ENCODE results near the gene DRC3.
"Not testable (repeated sequence)": the region's sequence is repeated elsewhere in the genome, so short reads cannot be mapped to it uniquely, and the experiment has no call there.

Gene DRC3

DNA sequence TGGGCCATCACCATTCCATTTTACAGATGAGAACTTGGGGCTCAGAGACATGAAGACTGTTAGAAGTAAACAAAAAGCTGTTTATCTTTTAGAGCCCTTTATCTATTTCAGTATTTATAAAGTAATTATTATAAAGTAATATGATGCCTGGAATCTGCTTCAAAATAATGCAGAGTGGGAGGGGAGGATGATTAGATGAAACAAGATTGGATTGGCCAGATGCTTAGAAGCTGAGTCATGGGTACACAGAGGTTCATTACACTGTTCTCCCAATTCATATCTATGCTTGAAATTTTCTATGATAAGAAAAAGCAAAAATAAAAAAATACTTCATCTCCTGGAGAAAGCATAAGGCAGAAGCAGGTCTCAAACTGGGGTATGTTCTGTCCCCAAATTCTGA lies 29.8 kb upstream of the DRC3 start:
- no peak for DNase-seq

DNA sequence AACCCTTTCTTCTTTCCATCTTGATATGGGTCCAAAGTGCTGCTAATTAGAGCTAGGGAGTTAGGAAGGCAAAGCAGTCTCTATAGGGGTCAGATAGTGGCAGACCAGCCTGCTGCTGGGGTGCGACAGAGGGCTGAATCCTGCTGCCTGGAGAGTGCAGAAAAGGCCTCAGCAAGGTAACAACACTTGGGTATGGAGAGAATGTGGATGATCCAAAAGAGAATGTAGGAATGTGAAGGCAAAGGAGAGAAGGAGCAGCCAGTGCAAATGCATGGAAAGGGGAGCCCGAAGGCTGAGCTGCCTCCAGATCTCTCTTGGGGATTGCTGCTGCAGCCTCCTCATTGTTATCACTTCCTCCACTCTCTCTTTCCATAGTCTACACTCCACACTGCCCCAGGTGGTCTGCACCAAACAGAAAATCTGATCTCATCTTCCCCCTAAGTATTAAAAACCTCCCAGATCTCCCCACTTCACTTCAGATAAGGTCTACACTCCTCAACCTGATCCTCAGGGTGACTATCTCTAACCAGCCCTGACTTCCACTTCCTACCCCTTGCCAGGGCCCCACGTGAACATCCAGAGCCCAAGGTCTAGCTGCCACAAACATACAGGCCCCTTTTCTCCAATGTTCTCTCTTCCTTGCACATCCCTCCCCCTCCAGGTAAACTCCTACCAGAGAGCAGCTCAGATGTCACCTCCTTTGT lies 29.2 kb upstream of the DRC3 start:
- no peak for DNase-seq

DNA sequence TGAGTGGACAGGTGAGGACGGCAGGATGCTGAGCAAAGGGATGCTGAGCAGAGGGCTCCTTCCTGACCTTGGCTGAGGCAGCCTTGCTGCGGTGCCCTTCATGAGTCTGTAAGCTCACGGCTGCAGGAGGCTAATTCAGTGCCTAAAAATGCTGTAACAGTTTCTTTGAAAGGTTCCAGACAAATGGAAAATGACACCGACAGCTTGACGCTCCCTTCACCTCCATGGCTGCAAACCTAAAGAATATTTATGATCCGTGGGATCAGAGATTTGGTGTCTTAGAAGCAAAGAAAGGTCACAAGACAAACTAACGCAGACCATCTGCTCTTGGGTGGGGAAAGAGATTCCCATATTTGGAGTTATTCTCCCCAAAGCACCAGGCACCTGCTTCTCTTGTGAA lies 28.4 kb upstream of the DRC3 start:
- DNase-seq, result no peak

DNA sequence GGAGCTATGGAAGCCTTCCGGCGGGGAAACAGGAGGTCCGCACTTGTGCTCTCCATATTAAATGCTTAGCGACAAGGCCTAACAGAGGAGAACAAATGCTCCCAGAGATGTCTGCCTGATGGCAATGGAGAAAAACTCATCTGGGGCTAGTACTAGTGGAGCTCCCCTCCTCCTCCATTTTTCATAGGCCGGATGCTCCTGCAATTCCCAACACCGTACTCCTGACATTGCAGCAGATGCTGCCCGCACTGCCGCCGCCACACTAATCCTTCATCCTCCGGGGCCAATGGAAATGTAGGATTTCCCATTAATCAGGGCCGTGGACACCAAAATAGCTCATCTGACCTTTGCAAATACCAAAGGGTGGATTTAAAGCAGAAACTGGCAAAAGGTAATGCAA lies 27.9 kb upstream of the DRC3 start:
- DNase-seq, result no peak

DNA sequence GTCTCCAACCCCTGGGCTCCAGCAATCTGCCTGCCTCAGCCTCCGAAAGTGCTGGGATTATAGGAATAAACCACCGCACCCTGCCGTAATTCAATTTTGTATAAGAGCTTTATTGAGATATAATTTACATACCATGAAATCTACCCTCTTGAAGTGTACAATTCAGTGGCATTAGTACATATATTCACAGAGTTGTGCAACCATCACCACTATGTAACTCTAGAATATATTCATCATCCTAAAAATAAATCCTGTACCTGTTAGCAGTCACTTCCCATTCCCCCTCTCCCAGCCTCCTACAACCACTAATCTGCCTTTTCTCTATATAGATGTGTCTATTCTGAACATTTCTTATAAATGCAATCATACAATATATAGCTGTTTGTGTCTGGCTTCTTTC lies 26.6 kb upstream of the DRC3 start:
- DNase-seq, result no peak

DNA sequence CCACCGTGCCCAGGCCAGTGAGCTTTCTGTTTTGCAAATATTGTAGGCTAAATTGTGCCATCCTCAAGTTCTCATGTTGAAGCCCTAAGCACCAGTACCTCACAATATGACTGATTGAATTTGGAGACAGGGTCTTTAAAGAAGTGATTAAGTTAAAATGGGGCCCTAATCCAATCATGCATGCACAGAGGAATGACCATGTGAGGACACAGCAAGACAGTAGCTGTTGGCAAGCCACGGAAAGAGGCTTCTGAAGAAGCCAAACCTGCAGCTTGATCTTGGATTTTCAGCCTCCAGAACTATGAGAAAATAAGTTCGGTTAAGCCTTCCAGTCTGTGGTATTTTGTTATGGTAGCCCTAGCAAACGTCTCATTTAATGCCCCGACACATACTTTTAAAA lies 25.4 kb upstream of the DRC3 start:
- no peak for DNase-seq

DNA sequence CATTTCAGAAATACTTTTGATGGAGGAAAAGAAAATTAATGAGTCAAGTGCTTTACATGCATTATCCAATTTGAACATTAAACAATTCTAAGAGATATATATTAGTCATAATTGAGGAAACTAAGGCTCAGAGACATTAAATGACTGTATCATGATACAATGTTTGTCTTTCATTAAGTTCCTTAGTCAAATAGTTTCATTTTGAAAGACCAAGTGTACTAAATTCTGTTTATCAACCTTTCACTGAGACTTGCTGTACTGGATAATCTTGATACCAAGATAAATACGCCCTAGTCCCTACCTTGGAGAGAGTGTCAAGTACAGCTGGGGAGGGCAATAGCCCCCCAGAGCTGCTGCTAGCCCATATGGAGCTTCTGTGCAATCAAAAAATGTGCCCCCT lies 24.7 kb upstream of the DRC3 start:
- DNase-seq, result no peak

DNA sequence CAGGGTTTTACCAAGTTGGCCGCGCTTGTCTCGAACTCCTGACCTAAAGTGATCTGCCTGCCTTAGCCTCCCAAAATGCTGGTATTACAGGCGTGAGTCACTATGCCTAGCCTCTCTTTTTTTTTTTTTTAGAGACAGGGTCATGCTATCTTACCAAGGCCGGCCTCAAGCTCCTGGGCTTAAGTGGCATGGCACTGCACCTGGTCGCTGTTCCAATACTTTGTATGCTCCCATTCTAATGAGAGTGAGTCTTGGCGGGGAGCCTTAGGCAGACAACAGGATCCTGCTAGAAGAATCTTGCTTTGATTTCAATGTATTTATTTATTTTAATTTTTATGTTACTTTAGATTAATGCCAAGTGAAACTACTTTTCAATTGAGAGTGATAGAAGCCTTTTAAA lies 22.3 kb upstream of the DRC3 start:
- no peak for DNase-seq

DNA sequence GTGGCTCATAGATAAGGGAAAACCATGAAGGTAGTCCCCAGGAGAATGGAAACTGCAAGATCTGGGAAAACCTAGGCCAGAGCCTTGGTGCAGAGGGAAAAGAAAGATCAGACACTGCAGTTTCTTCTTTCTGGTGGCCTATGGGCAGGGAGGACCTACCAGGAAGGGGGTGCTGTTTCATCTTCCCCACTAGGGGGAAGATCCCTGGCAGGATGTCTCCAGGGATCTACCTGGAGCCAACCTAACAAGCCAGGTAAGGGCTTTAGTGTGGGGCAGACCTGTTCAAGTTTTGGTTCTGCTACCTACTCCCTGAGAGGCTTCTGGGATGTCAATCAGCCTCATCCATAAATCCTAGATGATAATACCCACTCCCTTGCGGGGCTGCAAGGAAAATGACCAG lies 21.9 kb upstream of the DRC3 start:
- no peak for DNase-seq

DNA sequence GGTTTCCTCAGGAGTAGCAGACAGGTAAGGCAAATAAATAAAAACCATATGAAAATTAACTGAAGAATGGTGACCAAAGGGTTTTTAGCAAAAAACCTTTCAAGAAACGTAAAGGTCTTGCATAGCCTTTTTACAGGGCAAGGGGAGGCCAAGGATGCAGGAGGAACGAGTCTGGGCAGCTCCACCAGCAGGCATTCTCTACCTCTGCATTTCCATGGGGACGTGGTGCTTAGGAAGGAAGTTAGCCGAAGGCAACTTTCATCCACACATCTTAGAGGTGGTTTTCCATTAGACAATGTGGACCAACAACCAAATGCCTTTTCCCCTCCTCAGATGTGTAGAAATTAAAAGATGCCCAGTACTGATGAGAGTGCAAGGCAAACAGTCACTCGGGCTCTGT lies 21.1 kb upstream of the DRC3 start:
- no peak for DNase-seq

DNA sequence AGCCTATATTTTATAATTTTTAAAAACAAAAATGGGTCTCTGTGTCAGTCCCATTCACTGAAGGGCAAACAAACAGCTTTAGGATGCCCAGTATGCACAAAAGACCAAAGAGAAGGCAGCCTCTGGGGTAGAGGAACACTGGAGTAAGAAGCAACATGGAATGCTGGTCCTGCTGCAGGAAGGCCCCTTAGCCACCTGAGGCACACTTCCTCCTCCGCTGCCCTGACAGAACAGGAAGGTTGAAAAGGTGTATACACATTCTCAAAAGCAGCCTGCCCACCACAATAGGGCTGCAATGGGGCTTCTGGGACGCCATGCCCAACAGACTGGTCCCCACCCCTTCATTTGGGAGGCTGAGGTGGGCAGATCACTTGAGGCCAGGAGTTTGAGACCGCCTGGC lies 20.0 kb upstream of the DRC3 start:
- no peak for DNase-seq

DNA sequence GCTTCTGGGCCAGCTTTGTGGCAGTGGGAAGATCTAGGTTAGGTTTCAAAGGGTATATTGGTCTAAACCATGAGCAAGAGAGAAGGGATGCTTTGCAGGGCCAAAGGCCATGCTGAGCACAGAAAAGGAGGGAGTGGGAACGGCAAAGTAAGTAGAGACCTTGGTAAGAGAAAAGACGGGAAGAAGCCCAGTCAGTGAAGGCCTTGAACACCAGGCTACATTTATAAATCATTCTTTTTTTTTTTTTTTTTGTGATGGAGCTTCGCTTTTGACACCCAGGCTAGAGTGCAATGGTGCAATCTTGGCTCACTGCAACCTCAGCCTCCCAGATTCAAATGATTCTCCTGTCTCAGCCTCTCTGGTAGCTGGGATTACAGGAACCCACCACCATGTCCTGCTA lies 18.6 kb upstream of the DRC3 start:
- DNase-seq, result no peak

DNA sequence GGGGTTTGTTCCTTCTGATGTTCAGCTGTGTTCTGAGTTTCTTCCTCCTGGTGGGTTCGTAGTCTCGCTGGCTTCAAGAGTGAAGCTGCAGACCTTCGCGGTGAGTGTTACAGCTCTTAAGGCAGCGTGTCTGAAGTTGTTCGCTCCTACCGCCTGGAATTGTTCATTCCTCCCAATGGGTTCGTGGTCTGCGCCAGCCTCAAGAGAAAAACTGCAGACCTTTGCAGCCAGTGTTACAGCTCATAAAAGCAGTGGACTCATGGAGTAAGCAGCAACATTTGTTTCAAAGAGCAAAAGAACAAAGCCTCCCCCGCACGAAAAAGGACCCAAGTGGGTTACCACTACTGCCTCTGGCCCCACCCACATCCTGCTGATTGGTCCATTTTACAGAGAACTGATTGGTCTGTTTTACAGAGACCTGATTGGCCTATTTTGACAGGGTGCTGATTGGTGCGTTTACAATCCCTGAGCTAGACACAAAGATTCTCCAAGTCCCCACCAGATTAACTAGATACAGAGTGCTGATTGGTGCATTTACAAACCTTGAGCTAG lies 16.8 kb upstream of the DRC3 start:
- DNase-seq, result not testable (repeated sequence)

DNA sequence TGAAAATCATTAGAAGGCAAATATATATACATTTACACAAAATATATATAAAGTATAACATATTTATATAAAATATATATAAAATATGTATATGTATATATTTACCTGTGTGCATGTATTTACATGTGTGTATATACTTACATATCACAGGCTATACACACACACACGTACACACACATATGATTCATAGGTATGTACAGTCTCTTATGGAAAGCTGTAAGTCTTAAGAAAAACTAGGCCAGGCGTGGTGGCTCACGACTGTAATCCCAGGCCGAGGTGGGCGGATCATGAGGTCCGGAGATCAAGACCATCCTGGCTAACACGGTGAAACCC lies 15.1 kb upstream of the DRC3 start:
- DNase-seq, result no peak

DNA sequence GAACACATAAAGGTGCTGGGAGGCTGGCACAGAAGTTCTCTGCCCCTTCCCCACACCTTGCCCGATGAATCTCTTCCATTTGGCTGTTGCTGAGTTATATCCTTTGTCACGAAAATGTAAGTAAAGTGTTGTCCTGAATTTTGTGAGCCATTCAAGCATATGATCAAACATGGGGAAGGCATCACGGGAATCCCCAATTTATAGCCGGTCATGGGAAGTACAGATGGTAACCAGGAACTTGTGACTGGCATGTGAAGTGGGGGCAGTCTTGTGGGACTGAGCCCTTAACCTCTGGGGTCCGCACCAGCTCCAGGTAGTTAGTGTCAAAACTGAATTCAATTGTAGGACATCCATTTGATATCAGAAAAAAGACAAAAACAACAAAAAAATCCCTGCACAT lies 13.7 kb upstream of the DRC3 start:
- no peak for DNase-seq

DNA sequence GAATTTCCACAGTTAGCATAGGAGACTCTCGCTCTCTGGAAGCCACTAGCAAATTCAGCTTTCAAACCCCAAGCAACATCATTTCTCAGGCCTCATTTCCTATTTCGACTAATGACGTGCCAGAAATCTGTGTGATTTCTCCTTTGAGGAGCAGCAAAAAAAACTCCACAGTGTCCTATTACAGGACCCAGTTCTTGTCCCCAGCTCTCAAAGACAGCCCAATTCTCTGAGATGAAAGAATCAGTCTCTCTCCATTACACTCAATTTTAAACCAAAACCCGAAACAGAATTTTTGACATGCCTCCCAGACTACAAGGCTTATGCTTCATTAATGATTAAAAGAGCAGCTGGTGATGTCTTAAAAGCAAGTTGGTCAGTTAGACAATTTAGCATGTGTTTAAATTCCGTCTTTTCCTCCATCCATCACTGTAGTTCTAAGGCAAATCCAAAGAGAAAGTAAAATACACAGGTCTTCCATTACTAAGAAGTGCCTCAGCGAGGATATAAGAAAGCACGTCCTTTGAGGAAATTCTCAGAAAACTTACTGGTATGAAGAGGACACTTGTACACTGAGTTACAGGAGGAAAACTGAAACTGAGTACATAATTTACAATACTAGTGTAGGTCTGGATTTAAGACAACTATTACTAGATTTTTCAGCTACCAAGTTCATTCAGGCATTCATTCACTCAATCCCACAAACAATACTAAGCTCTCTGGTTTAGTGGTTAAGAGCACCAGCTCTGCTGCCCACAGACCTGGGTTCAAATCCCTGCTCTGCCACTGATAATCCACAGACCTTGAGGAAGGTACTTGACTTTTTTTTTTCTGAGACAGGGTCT lies 12.9 kb upstream of the DRC3 start:
- DNase-seq, result no peak

DNA sequence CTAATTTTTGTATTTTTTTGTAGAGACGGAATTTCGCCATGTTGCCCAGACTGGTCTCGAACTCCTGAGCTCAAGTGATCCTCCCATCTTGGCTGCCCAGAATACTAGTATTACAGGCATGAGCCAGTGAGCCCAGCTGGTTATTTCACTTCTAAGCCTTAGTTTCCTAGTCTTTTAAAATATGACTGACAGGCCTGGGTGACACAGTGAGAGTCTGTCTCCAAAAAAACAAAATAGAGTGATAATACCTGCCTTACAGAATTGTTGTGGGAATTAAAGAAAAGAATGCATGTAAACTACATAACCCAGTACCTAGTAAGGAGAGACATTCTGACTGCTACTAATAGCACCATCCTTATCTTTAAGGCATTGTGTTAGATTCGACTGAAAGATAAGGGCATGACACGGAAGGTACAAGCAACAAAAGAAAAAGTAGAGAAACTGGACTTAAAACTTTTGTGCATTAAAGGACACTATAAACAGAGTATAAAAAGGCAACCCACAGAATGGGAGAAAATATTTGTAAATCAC lies 12.1 kb upstream of the DRC3 start:
- DNase-seq, result no peak

DNA sequence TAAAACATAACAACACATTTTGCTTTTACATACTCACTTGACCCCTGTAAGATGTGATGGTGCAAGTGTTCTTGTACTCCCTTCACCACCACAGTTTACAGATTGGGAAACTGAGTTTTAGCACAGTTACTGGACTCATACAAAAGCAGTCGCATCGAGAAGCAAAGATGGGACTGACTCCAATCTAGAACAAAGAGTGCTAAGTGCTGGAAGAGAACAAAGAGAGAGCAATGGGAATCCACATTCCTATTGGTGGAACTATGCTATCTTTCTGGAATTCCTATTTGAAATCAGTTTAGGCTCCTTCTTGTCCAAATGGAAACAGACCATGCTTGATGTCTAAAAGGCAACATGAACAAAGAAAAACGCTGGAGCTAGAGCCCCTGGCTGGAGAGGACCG lies 9.6 kb upstream of the DRC3 start:
- no peak for DNase-seq

DNA sequence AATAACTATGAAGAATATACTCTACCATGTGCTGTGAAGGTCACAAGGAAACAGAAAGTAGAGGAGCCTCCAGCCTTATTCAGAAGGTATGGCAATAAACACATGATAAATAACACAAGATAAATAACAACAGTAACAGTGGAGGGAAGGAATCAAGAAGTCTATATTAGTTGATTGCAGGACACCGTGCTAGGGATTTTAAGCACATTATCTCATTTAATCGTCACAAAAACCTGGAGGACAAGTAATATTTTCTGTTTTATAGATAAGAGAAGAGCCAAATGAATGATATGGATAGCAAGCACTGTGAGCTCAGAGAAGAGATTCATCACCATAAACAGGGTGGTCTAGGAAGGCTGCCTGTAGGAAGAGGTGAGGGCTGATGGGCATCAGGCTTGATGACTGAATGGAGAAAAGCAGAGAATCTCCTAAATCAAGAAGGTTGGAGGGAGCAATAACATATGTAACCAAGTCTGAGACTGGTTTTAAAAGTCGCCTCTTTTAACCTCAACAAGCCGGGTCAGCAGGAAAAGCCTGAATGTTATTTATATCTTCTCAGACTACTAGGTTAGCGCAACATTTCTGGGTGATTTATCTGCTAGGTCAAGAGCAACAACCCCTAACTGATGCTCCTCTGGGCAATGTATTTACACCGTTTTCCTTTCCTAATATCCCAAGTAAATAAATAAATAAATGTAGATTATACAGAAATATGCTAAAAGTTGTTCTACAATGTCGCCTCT lies 8.8 kb upstream of the DRC3 start:
- no peak for DNase-seq

DNA sequence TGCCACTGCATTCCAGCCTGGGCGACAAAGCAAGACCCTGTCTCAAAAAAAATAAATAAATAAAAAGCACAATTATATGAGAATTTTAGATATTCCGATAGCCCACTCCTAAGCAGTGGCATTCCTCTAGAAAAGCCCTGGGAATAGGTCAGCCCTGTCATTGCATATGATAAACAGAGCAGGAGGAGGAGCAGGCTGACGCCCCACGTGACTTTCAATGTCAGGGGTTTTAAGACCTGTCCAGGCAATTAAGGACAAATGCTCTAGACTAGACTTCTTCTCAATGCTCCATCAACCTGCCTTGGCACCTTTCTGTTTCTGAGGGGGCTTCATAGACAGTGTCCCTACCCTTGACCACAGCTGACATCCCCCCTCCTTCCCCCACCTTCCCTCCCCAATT lies 8.0 kb upstream of the DRC3 start:
- no peak for DNase-seq

DNA sequence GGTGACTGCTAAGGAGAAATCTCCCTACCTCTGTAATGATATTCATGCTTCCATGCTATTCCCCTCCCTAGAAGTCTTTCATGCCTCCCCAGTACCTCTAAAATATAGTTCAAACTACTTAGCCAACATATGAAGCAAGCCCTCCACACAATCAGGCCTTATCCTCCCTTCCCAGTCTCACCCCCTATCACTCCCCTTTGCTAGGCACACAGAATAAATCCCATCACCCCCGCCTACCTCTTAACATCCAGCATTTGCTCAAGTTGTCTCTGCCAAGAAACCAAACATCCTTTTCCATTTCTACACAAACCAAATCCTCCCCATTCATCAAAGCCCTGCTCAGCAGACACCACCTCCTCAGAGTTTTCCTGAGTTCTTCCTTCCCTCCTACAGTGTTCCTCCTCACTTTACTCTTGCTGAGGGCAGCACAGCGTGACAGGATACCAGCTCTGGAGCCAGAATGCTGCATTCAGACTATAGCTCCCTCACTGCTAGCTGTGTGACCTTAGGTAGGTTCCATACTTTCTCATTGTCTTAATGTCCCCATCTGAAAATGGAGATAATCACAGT lies 7.4 kb upstream of the DRC3 start:
- DNase-seq, result no peak

DNA sequence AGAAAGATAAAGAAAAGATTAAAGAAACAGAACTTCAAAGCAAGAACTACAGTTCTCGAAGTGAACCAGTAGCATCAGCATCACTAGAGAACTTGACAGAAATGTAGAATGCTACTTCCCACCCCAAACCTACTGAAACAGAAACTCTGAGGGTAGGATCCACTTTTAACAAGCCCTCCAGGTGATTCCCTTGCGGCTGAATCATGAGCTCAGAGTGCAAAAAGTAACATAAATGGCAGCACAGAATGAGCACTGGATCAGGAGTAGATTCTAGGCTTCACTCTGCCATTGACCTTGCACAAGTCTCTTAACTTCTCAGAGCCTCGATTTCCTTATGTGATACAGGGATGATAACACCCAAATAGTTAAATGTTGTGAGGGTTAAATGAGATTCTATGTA lies 6.3 kb upstream of the DRC3 start:
- no peak for DNase-seq

DNA sequence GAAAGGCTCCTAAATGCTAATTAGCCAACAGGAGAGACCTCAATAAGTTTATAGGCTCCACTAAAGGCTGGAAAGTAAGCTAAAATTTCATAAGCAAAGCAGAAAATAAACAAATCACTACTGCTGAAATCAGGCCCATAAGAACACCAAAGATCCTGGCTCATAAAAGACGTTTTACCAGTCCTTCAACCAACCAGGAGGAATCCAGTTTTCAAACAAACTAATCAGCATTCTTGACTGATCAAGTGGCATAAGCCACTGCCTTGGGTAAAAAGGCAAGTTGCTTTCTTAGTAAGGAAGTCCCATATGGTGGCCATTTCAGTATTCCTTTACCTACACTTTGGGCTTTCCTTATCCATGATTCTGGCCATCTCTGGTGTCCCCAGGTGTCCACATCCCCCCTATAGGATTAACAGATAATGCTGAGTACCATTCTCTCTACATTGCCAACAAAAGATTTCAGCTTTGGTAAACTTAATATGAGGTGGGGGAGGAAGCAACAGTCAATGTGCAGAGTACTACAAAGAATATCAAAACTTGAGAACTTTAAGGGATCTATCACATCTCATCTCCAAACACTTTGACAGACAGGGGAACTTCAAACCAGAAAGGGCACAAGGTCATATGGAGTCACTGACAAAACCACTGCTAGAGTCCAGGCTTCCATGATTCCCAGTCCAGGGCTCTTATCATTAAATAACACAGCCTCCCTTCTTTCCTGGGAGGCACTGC lies 1.8 kb upstream of the DRC3 start:
- no peak for DNase-seq
